ENCODE data around the gene BSG.
"Not testable (repeated sequence)": the region's sequence is repeated elsewhere in the genome, so short reads cannot be mapped to it uniquely, and the experiment has no call there.

BSG gene

DNA sequence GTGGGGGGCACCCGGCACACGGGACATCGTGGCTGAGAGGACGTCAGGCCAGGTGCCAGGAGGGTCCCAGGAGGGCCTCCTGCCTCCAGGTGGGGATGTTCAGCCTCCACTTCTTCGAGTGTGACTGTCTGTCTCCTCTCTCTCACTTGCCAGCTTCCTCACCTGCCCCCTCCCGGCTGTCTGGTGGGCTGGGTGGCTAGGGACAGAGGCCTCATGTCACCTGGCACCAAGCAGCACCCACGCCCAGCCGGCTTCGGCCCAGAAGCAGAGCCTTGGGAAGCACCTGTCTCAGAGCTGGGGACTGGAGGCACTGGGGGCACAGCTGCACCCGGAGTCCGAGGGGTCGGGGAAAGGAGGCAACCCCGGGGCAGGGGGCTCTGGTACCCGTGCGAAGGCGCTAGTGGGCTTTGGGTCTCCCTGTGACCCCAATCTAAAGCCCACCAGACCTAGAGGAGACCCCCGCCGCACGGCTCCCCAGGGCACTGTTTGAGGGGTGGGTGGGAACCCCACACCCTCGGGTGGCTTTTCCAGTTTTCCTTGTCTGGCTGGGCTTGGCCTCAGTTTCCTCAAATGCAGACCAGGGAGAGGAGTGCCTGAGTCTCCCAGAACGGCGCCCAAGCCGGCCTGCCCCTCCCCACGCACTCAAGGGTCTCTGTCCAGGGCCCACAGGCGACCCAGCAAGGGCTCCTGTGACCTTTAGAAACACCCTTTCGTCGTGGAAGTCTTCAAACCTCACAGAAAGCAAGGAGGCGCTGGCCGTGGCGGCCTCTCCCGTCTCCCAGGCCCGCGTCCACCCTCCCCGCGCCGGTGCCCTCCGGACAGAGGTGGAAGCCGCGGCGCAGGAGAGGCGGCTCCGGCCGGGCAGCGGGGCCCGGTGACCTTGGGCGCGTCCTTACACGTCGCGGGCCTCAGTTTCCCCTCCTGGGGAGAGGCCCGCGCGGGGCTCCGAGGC, 16.6 kb downstream of the BSG start:
- DNase-seq = no peak

DNA sequence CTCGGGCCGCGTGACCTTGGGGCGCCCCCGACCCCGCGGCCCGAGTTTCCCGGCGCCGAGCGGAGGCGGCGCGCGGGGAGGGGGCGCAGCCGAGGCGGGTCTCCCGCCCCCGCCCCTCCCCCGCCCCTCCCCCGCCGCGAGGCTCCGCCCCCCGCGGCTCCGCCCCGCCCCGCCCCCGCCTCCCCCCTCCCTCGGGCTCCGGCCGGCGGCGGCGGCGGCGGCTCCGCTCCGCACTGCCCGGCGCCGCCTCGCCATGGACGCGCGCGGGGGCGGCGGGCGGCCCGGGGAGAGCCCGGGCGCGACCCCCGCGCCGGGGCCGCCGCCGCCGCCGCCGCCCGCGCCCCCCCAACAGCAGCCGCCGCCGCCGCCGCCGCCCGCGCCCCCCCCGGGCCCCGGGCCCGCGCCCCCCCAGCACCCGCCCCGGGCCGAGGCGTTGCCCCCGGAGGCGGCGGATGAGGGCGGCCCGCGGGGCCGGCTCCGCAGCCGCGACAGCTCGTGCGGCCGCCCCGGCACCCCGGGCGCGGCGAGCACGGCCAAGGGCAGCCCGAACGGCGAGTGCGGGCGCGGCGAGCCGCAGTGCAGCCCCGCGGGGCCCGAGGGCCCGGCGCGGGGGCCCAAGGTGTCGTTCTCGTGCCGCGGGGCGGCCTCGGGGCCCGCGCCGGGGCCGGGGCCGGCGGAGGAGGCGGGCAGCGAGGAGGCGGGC, 17.4 kb downstream of the BSG start, which contains the start of gene HCN2:
Gene HCN2, plus strand, starts transcription at position 189 of the 703 bp plus-strand sequence. Its CDS starts 65 bp downstream, at position 254.
- no peak for DNase-seq

- DNase-seq = no peak
Measured at GRCh38 chr19:590396-590745, 18.0 kb downstream of the BSG start.

- DNase-seq = no peak
Measured at GRCh38 chr19:590750-591098, 18.3 kb downstream of the BSG start.

DNA sequence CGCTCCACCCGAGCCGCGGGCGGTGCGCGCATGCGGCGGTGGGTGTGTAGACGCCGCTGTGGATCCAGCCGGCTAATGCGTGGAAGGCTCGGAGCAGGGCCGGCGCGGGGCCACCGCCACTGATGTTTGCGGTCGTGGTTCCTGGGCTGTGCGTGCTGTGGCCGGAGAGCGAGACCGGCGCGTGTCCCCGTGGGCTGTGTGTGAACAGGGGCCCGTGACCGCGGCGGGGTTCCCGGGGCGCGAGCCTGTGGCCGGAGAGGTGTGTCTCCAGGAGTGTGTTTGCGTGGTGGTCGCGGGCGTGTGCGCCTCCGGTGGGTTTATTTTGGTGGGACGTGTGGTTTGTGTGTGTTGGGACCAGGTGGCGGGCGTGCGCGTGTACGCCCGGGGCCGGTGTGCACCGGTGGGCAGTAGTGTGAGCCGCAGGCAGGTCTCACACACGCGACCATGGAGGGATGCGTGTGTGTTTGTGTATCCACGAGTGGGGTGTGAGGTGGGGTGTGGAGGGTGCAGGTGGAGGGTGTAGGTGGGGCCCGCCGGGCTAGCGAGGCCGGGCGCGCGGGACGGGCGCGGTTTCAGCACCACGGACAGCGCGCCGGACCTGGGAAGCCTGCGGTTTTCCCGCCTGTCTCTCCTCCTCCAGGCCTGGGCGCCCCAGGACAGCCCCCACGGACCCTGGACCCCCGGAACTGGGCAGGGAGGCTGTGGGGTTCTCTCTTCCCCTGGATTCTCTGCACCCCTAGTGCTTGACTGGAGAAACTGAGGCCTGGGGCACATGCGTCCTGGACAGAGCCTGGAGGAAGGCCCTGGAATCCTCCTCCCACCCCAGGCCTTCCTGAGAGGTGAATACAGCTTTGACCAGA, 18.9 kb downstream of the BSG start:
- no peak for DNase-seq

- DNase-seq = no peak
Measured at GRCh38 chr19:592101-592500, 19.7 kb downstream of the BSG start.

GRCh38 chr19:593055-593454, 20.7 kb downstream of the BSG start:
- DNase-seq = no peak

GRCh38 chr19:593505-593904, 21.1 kb downstream of the BSG start:
- DNase-seq = no peak

- no peak for DNase-seq
Measured at GRCh38 chr19:594265-594870, 22.0 kb downstream of the BSG start.

DNA sequence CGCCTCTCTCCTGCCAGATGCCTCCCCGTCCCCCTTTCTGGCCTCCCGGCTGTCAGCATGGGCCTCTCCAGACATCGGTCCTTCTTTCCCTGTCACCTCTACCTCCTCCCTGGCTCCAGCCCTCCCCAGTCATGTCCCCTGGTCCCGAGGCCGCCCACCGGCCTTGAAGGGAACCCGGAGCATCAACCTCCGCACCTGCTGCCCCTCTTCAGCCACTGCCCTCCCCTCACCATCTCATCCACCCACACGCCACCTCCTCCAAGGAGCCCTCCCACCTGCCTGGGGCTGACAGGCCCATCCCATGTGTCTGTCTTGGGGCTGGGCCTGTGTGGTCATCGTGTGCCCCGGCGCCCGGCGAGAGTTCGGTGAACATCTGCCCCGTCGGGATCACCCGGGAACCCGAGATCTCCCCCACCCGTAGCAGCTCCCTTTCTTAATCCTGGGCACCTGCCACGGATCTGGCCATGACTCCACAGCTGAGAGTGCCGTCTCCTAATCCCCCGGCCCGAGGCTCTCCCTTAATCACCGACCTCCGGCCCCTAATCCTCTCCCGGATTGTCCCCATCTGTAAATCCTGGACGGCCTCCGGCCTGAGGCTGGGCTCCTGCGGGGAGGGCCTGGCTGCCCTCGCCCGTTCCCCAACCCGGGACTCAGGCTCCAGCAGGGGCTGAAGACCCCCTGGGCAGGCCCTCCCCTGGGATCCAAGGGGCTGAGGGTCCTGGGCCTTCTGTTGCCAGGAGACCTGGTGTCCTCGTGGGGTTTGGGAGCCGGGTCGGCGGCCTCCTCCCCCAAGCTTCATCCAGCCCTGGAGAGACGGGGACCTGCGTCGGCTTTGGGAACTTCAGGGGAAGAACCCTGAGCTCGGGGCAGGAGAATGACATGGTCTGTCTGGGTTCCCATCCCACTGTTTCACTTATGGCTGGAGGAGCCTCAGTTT, 23.2 kb downstream of the BSG start:
- no peak for DNase-seq

GRCh38 chr19:596263-596655, 23.9 kb downstream of the BSG start:
- no peak for DNase-seq

GRCh38 chr19:597406-598315, 25.3 kb downstream of the BSG start:
- no peak for DNase-seq

DNA sequence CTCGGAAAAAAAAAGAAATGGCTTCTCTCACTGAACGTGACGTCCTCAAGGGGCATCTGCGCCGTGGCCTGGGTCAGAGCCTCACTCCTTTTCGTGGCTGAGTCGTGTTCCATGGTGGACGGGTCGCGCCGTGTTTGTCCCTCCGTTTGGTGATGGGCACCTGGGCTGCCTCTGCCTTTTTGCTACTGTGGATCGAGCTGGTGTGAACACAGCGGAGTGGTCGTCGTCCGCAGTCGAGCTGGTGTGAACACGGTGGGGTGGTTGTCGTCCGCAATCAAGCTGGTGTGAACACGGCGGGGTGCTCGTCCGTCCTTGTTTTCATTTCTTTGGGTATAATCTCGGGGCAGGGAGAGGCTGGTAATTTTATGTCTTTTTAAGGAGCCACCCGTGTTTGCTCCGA, 28.9 kb downstream of the BSG start:
- no peak for DNase-seq

GRCh38 chr19:601790-602189, 29.4 kb downstream of the BSG start:
- DNase-seq = no peak

DNA sequence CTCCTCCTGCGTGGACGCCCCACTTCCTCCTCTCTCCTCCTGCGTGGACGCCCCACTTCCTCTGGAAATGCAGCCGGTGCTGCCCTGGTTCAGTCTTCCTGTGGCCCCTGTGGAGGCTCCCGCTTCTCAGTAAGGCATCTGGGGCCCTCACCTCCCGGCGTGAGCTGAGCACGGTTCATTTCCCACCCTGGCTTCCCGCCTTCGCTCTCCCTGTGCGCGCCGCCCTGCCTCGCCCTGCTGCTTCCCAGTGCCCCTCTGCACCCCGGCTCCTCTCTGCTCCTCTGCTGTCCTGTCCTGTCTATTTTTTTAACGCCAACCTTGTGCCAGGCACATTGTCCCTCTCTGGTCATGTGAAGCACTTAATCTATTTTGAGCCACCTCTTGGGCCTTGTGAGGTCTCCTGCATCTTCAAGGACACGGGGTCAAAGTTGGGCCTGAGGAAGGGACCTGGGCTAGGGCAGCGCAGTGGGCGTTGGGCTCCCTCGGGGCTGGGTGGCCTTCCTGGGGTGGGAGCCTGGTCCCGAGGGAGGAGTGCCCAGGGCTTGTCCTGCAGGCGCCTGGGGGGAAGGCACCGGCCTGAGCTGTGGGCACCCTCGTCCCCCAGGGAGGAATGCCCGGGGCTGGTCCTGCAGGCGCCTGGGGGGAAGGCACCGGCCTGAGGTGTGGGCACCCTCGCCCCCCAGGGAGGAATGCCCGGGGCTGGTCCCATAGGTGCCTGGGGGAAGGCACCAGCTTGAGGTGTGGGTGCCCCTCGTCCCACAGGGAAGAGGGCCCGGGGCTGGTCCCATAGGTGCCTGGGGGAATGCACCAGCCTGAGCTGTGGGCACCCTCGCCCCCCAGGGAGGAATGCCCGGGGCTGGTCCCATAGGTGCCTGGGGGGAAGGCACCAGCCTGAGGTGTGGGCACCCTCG, 30.2 kb downstream of the BSG start:
- DNase-seq = no peak

DNA sequence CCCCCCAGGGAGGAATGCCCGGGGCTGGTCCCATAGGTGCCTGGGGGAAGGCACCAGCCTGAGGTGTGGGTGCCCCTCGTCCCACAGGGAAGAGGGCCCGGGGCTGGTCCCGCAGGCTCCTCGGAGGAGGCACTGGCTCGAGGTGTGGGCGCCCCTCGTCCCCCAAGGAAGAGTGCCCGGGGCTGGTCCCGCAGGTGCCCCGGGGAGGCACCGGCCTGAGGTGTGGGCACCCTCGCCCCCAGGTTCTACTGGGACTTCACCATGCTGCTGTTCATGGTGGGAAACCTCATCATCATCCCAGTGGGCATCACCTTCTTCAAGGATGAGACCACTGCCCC, 30.9 kb downstream of the BSG start:
- not testable (repeated sequence) for DNase-seq

- not testable (repeated sequence) for DNase-seq
Measured at GRCh38 chr19:603779-604178, 31.4 kb downstream of the BSG start.

DNA sequence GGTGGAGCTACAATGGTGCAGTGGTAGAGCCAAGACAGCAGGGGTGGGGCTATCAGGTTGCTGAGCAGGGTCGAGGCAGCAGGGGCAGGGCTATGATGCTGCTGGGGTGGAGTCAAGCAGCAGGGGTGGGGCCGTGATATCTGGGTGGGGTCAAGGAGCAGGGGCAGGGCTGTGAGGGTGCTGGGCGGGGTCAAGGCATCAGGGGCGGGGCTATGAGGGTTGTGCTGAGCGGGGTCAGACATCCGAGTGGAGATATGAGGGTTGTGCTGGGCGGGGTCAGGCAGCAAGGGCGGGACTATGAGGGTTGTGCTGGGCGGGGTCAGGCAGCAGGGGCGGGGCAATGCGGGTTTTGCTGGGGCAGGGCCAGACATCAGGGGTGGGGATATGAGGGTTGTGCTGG, 32.0 kb downstream of the BSG start:
- DNase-seq = no peak

Data from SW 1271 (cell line).